DND-41 (cell line): ENCODE data around the gene DGKI.

Experiments used
- ATAC-seq: fragments of 200-7000 bp; cut with Tn5 transposase; 3 replicates; pipeline ENCODE4 v1.9.1; 2021; ENCODE audit warnings: low read depth; ENCODE audit not compliant: insufficient read depth
- DNase-seq: peaks from one replicate; pipeline ENCODE4 v3.0.0-alpha.2; 2020
- H2AFZ ChIP-seq: 2 replicates; pipeline ENCODE4 v1.6.0; 2012; ENCODE audit warnings: low read depth, low read length
- H3K27ac ChIP-seq: 2 replicates; pipeline ENCODE4 v1.5.1; 2012; ENCODE audit warnings: low read length, inconsistent platforms
- H3K27me3 ChIP-seq: fragments of 200-600 bp; sonication (generic); 2 replicates; pipeline ENCODE4 v1.6.0; 2012; ENCODE audit warnings: low read length, mild to moderate bottlenecking, inconsistent platforms; ENCODE audit not compliant: insufficient read depth, poor library complexity
- H3K36me3 ChIP-seq: 2 replicates; pipeline ENCODE4 v1.5.1; 2012; ENCODE audit warnings: low read length, inconsistent platforms; ENCODE audit not compliant: insufficient read depth
- H3K4me1 ChIP-seq: 2 replicates; pipeline ENCODE4 v1.5.1; 2012; ENCODE audit warnings: mild to moderate bottlenecking, low read length; ENCODE audit not compliant: insufficient read depth
- H3K4me2 ChIP-seq: 2 replicates; pipeline ENCODE4 v1.6.0; 2012; ENCODE audit warnings: mild to moderate bottlenecking, moderate library complexity, low read length, inconsistent platforms; ENCODE audit not compliant: insufficient read depth
- H3K4me3 ChIP-seq, 2 experiments: fragments of 200-600 bp in 1 of 2; shearing (Covaris generic) in 1 of 2; 2 replicates each; pipeline ENCODE4 v1.5.1; 2012 to 2016; ENCODE audit warnings: inconsistent platforms in 2 of 2, low read length in 2 of 2, mild to moderate bottlenecking in 2 of 2, low read depth in 1 of 2, moderate library complexity in 1 of 2
- H3K79me2 ChIP-seq: 2 replicates; pipeline ENCODE4 v1.6.0; 2012; ENCODE audit warnings: low read length, inconsistent platforms; ENCODE audit not compliant: insufficient read depth
- H3K9ac ChIP-seq: 2 replicates; pipeline ENCODE4 v1.6.0; 2012; ENCODE audit warnings: low read depth, mild to moderate bottlenecking, inconsistent platforms, low read length, moderate library complexity
- H3K9me3 ChIP-seq: 2 replicates; pipeline ENCODE4 v1.5.1; 2012; ENCODE audit warnings: low read length, moderate library complexity, mild to moderate bottlenecking, inconsistent platforms; ENCODE audit not compliant: insufficient read depth, severe bottlenecking
- H4K20me1 ChIP-seq: 2 replicates; pipeline ENCODE4 v1.6.0; 2012; ENCODE audit warnings: low read length; ENCODE audit not compliant: insufficient read depth
- CTCF ChIP-seq: IDR thresholded peaks from 2 replicates; pipeline ENCODE4 v1.5.1; 2012; ENCODE audit warnings: borderline replicate concordance, low read length, moderate library complexity, mild to moderate bottlenecking; ENCODE audit not compliant: poor library complexity, severe bottlenecking; ENCODE audit errors: extremely low read depth
- EZH2 ChIP-seq: IDR thresholded peaks from 3 replicates; pipeline ENCODE4 v1.6.1; 2012; ENCODE audit warnings: borderline replicate concordance, low read depth, mild to moderate bottlenecking, moderate library complexity, low read length, inconsistent platforms; ENCODE audit not compliant: severe bottlenecking

The DGKI gene

GRCh38 chr7:137671920-137672319 lies 174.9 kb downstream of the DGKI start:
- Histone ChIP-seq H3K9me3 (no peaks in the 10 kb centered on the region), H3K36me3 (no peaks in the 10 kb centered on the region), H3K27ac (no peak overlapping the region), H3K4me3 (no peak overlapping the region), H2AFZ (no peak overlapping the region), H4K20me1 (no peaks in the 10 kb centered on the region), H3K79me2 (no peaks in the 10 kb centered on the region), H3K9ac (no peak overlapping the region), H3K4me2 (no peak overlapping the region), H3K27me3 (peaks cover 4% of the 10 kb centered on the region), H3K4me1 (no peaks in the 10 kb centered on the region)
- ATAC-seq (no peak), DNase-seq (no peak)
- no peak for TF ChIP-seq EZH2
- no peak for TF ChIP-seq CTCF

GRCh38 chr7:137670222-137671064 lies 176.3 kb downstream of the DGKI start:
- H3K79me2 ChIP-seq: no peaks in the 10 kb centered on the region
- no peak overlapping the region for H2AFZ ChIP-seq
- no peak overlapping the region for H3K9ac ChIP-seq
- H3K4me2 ChIP-seq: no peak overlapping the region
- H3K4me3 ChIP-seq: no peak overlapping the region
- no peaks in the 10 kb centered on the region for H3K36me3 ChIP-seq
- no peak overlapping the region for H3K27ac ChIP-seq
- TF ChIP-seq CTCF (no peak), EZH2 (no peak)
- H3K27me3 ChIP-seq: peaks cover 10% of the 10 kb centered on the region
- no peak for DNase-seq
- H3K9me3 ChIP-seq: no peaks in the 10 kb centered on the region
- H4K20me1 ChIP-seq: no peaks in the 10 kb centered on the region
- no peak for ATAC-seq
- H3K4me1 ChIP-seq: no peaks in the 10 kb centered on the region

- no peak for DNase-seq
- Histone ChIP-seq H4K20me1 (no peaks in the 10 kb centered on the region), H3K4me1 (no peaks in the 10 kb centered on the region), H3K4me3 (no peak overlapping the region), H3K4me2 (no peak overlapping the region), H3K9ac (no peak overlapping the region), H3K27me3 (peaks cover 9% of the 10 kb centered on the region), H3K9me3 (no peaks in the 10 kb centered on the region), H3K79me2 (no peaks in the 10 kb centered on the region), H3K27ac (no peak overlapping the region), H2AFZ (no peak overlapping the region), H3K36me3 (no peaks in the 10 kb centered on the region)
- TF ChIP-seq CTCF: no peak
- TF ChIP-seq EZH2: no peak
- ATAC-seq: no peak
Measured at GRCh38 chr7:137669706-137670105, 177.1 kb downstream of the DGKI start.

- peaks cover 5% of the 10 kb centered on the region for H3K27me3 ChIP-seq
- H3K4me3 ChIP-seq: no peak overlapping the region
- no peaks in the 10 kb centered on the region for H3K36me3 ChIP-seq
- DNase-seq: no peak
- no peak overlapping the region for H3K27ac ChIP-seq
- H4K20me1 ChIP-seq: no peaks in the 10 kb centered on the region
- no peak overlapping the region for H2AFZ ChIP-seq
- H3K9ac ChIP-seq: no peak overlapping the region
- no peak overlapping the region for H3K4me2 ChIP-seq
- H3K4me1 ChIP-seq: no peaks in the 10 kb centered on the region
- H3K79me2 ChIP-seq: no peaks in the 10 kb centered on the region
- TF ChIP-seq EZH2: no peak
- no peak for TF ChIP-seq CTCF
- ATAC-seq: no peak
- no peaks in the 10 kb centered on the region for H3K9me3 ChIP-seq
Measured at GRCh38 chr7:137668404-137668803, 178.4 kb downstream of the DGKI start.
